Measurements from ENCODE around the gene PMFBP1. TPM values are rescaled to one million over a fixed set of nuclear protein-coding genes. Genes with fewer than 3 reads are reported as not detected.

Gene PMFBP1
- total and polyA plus RNA-seq, 2 of the 4 experiments (the other 2 are of a cell fraction) = under 0.01 TPM; not detected in 1

DNA sequence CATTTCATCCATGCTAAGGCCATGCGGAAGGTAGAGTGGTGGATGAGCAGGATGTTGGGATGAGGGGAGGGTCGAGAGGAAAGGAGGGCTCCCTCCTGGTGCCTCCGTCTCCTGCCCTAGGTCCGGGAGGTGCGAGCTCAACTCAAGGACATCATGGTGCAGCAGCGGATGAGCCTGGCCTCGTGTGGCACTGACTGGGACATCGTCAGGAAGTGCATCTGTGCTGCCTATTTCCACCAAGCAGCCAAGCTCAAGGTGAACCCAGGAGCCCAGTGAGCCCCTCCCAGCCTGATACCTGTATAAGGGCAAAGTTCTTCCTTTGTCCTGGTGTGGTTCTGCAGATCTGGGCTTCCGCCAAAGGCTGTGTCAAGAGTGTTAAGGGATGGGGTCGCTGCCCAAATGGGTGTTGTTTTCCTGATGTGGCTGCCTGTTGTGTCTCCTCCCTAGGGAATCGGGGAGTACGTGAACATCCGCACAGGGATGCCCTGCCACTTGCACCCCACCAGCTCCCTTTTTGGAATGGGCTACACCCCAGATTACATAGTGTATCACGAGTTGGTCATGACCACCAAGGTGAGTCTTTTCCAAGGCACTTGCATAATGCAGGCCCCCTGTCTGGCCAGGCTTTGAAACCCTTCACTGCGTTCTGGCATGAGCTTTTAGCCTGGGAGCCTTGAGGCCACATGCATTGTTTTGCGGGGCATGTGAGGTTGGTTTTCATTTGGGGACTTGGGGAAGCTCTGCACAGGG lies 63.4 kb downstream of the PMFBP1 start:
- no peak overlapping the region for H3K4me2 ChIP-seq (ENCODE audit: low read depth, low read length)
- H3K4ac ChIP-seq (ENCODE audit: low read depth, low read length) = no peak overlapping the region
- H3K27me3 ChIP-seq (ENCODE audit: control insufficient read depth, insufficient read depth, low read length) = no peaks in the 10 kb centered on the region
- intact Hi-C loops (cut with micrococcal nuclease) (no loop called here), dilution Hi-C loops (cut with HindIII; ENCODE audit: low sequenced_read_pairs, unreplicated experiment) (no loop called here), in situ Hi-C loops (cut with MboI; ENCODE audit: low sequenced_read_pairs) (no loop called here)
- H2BK120ac ChIP-seq (ENCODE audit: low read depth, low read length) = no peak overlapping the region
- no peak overlapping the region for H3K14ac ChIP-seq (replicated peaks; ENCODE audit: low read depth, low read length)
- 96% methylated on average over 5 of the region's 16 CpGs; no CpG with 5 or more reads in 1 of the 2 experiments for WGBS, 2 experiments (ENCODE audit: extremely low coverage in 2 of 2, insufficient read length in 1 of 2)
- no peak overlapping the region for H2AK5ac ChIP-seq (ENCODE audit: low read depth, low read length)
- H4K8ac ChIP-seq (ENCODE audit: low read depth in 2 of 2, low read length in 2 of 2) = no peak overlapping the region
- H2BK5ac ChIP-seq (ENCODE audit: low read depth, low read length, poor library complexity, severe bottlenecking) = no peak overlapping the region
- no peak overlapping the region for H3K27ac ChIP-seq (ENCODE audit: insufficient read depth, low read length)
- peaks cover 85% of the 10 kb centered on the region for H3K36me3 ChIP-seq (ENCODE audit: control insufficient read depth, insufficient read depth, low read length)
- TF ChIP-seq BHLHE40 (IDR thresholded peaks at IDR 0.05; ENCODE audit: low read depth, low read length) = no peak
- TF ChIP-seq FOS (IDR thresholded peaks at IDR 0.05; ENCODE audit: low read depth, low read length) = no peak
- no peak for TF ChIP-seq POLR2A (IDR thresholded peaks at IDR 0.05; ENCODE audit: low read depth, low read length)
- no peak for TF ChIP-seq CEBPB (IDR thresholded peaks at IDR 0.05; ENCODE audit: low read depth, low read length)
- TF ChIP-seq, protein P1, sequence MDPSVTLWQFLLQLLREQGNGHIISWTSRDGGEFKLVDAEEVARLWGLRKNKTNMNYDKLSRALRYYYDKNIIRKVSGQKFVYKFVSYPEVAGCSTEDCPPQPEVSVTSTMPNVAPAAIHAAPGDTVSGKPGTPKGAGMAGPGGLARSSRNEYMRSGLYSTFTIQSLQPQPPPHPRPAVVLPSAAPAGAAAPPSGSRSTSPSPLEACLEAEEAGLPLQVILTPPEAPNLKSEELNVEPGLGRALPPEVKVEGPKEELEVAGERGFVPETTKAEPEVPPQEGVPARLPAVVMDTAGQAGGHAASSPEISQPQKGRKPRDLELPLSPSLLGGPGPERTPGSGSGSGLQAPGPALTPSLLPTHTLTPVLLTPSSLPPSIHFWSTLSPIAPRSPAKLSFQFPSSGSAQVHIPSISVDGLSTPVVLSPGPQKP (IDR thresholded peaks at IDR 0.05; ENCODE audit: borderline replicate concordance, low read depth, low read length) = no peak
- TF ChIP-seq CHD1 (IDR thresholded peaks at IDR 0.05; ENCODE audit: low read depth, low read length) = no peak
- no peak for TF ChIP-seq NFE2L2 (IDR thresholded peaks at IDR 0.05; ENCODE audit: low read depth, low read length)
- TF ChIP-seq RAD21 (IDR thresholded peaks at IDR 0.05; ENCODE audit: low read length) = no peak
- TF ChIP-seq RFX5 (IDR thresholded peaks at IDR 0.05; ENCODE audit: low read depth, low read length) = no peak
- TF ChIP-seq MAFK (IDR thresholded peaks at IDR 0.05; ENCODE audit: low read depth, low read length) = no peak
- no peak for TF ChIP-seq MAZ (IDR thresholded peaks at IDR 0.05; ENCODE audit: borderline replicate concordance, low read depth, low read length)
- no peak for TF ChIP-seq MXI1 (IDR thresholded peaks at IDR 0.05; ENCODE audit: borderline replicate concordance, low read depth, low read length)
- TF ChIP-seq, protein P2, sequence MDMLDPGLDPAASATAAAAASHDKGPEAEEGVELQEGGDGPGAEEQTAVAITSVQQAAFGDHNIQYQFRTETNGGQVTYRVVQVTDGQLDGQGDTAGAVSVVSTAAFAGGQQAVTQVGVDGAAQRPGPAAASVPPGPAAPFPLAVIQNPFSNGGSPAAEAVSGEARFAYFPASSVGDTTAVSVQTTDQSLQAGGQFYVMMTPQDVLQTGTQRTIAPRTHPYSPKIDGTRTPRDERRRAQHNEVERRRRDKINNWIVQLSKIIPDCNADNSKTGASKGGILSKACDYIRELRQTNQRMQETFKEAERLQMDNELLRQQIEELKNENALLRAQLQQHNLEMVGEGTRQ (IDR thresholded peaks at IDR 0.05; ENCODE audit: low read depth, low read length) = no peak
- no peak for TF ChIP-seq SMC3 (IDR thresholded peaks at IDR 0.05; ENCODE audit: low read depth, low read length)
- TF ChIP-seq, protein P3, sequence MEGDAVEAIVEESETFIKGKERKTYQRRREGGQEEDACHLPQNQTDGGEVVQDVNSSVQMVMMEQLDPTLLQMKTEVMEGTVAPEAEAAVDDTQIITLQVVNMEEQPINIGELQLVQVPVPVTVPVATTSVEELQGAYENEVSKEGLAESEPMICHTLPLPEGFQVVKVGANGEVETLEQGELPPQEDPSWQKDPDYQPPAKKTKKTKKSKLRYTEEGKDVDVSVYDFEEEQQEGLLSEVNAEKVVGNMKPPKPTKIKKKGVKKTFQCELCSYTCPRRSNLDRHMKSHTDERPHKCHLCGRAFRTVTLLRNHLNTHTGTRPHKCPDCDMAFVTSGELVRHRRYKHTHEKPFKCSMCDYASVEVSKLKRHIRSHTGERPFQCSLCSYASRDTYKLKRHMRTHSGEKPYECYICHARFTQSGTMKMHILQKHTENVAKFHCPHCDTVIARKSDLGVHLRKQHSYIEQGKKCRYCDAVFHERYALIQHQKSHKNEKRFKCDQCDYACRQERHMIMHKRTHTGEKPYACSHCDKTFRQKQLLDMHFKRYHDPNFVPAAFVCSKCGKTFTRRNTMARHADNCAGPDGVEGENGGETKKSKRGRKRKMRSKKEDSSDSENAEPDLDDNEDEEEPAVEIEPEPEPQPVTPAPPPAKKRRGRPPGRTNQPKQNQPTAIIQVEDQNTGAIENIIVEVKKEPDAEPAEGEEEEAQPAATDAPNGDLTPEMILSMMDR (conservative IDR thresholded peaks at IDR 0.05; ENCODE audit: low read depth, low read length) = no peak
- CTCF ChIA-PET = no interaction called here
- no peak for ATAC-seq (ENCODE audit: low read depth)
- H3K9me3 ChIP-seq (ENCODE audit: control insufficient read depth, insufficient read depth, low read length) = no peaks in the 10 kb centered on the region
- H2BK15ac ChIP-seq (ENCODE audit: low read depth, low read length) = no peak overlapping the region
- no TSS peak for BruUV-seq (replicated peaks)
- H2BK20ac ChIP-seq (ENCODE audit: low read depth, low read length) = no peak overlapping the region
- H3K23ac ChIP-seq (ENCODE audit: low read depth, low read length) = no peak overlapping the region
- H4K5ac ChIP-seq (ENCODE audit: low read depth, low read length) = no peak overlapping the region
- H3K4me1 ChIP-seq (ENCODE audit: control insufficient read depth, insufficient read depth, low read length) = no peaks in the 10 kb centered on the region
- no peak overlapping the region for H3K9ac ChIP-seq (ENCODE audit: low read depth, low read length)
- peak overlapping the region; percentile 16 for H2AFZ ChIP-seq (replicated peaks; ENCODE audit: low read length, poor library complexity)
- no peaks in the 10 kb centered on the region for H3K79me1 ChIP-seq (ENCODE audit: low read depth in 1 of 2, low read length in 2 of 2)
- H3K4me3 ChIP-seq (ENCODE audit: insufficient read depth, low read depth, low read length) = no peak overlapping the region
- no peaks in the 10 kb centered on the region for H4K20me1 ChIP-seq (ENCODE audit: insufficient read depth, low read length)
- POLR2A ChIA-PET (ENCODE audit: unreplicated experiment) = no interaction called here
- DNase-seq = no peak
- H3K18ac ChIP-seq (ENCODE audit: low read depth, low read length) = no peak overlapping the region
- H3K9me1 ChIP-seq (ENCODE audit: insufficient read depth, low read length) = no peaks in the 10 kb centered on the region; the same call in 1 of the 2 replicates
- no peak overlapping the region for H4K91ac ChIP-seq (ENCODE audit: insufficient read depth, low read depth, low read length)
- H2AK9ac ChIP-seq (replicated peaks; ENCODE audit: low read depth, low read length, poor library complexity) = peak overlapping the region; percentile 75
- H3K56ac ChIP-seq (ENCODE audit: extremely low read depth, insufficient read depth, low read length) = no peak overlapping the region

Data from IMR-90 (cell line).